Measurements from ENCODE around the gene CC2D1A. TPM values are rescaled to one million over a fixed set of nuclear protein-coding genes. Genes with fewer than 3 reads are reported as not detected.

Gene CC2D1A
- total RNA-seq, 4 donors from 2014 or later: 22.3 to 44.9 (median 33.7) TPM

GRCh38 chr19:13875824-13876223 lies 30.2 kb upstream of the CC2D1A start:
- intact Hi-C loops (cut with DNase I; ENCODE audit: low total_unique reads): no loop called here
- in situ Hi-C loops (cut with MboI; ENCODE audit: low sequenced_read_pairs in 4 of 4): loop anchor here (10.0 to 25.0 kb wide), 7 partner anchors 169 to 486 kb away; partner anchors contain the start of gene MISP3 (in 1 of the 4)
- Histone ChIP-seq H3K36me3 (no peaks in the 10 kb centered on the region), H3K9me3 (no peaks in the 10 kb centered on the region), H3K27ac (no peak overlapping the region), H3K4me3 (no peak overlapping the region), H3K27me3 (peaks cover 0 to 12% (median 11%) of the 10 kb centered on the region in 3 donors), H3K4me1 (peaks cover 9 to 12% of the 10 kb centered on the region in 2 donors)
- DNase-seq (no peak), ATAC-seq (no peak)
- no peak for TF ChIP-seq POLR2A (IDR thresholded peaks at IDR 0.05)
- no peak for TF ChIP-seq CTCF (IDR thresholded peaks at IDR 0.05 in 4 of 5, conservative IDR thresholded peaks at IDR 0.05 in 1 of 5)

GRCh38 chr19:13876834-13877233 lies 29.2 kb upstream of the CC2D1A start, which contains the start of gene NANOS3:
Gene NANOS3 (plus strand): TSS chr19:13877134. CDS start chr19:13877249, 115 bp downstream.
- no peaks in the 10 kb centered on the region for H3K36me3 ChIP-seq
- no peaks in the 10 kb centered on the region for H3K9me3 ChIP-seq
- peaks cover 13 to 17% of the 10 kb centered on the region in 2 donors for H3K4me1 ChIP-seq
- no peak for TF ChIP-seq CTCF (IDR thresholded peaks at IDR 0.05 in 4 of 5, conservative IDR thresholded peaks at IDR 0.05 in 1 of 5)
- no peak for TF ChIP-seq POLR2A (IDR thresholded peaks at IDR 0.05)
- no peak within 1 kb of the TSS for H3K4me3 ChIP-seq
- DNase-seq: no peak
- in situ Hi-C loops (cut with MboI; ENCODE audit: low sequenced_read_pairs in 4 of 4) (loop anchor here (10.0 to 25.0 kb wide), 7 partner anchors 168 to 485 kb away; partner anchors contain the start of gene MISP3 (in 1 of the 4)), intact Hi-C loops (cut with DNase I; ENCODE audit: low total_unique reads) (no loop called here)
- H3K27ac ChIP-seq: no peak within 1 kb of the TSS
- ATAC-seq: no peak
- peaks cover 0 to 12% (median 11%) of the 10 kb centered on the region in 3 donors for H3K27me3 ChIP-seq

DNA sequence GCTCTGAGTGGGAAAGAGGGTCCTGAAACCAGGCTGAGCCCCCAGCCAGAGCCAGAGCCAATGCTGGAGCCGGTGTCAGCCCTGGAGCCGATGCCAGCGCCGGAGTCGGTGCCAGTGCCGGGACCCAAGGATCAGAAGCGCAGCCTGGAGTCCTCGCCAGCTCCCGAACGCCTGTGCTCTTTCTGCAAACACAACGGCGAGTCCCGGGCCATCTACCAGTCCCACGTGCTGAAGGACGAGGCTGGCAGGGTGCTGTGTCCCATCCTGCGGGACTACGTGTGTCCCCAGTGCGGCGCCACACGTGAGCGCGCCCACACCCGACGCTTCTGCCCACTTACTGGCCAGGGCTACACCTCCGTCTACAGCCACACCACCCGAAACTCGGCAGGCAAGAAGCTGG lies 28.7 kb upstream of the CC2D1A start:
- DNase-seq (no peak), ATAC-seq (no peak)
- no peaks in the 10 kb centered on the region for H3K9me3 ChIP-seq
- no peaks in the 10 kb centered on the region for H3K36me3 ChIP-seq
- peaks cover 0 to 12% (median 11%) of the 10 kb centered on the region in 3 donors for H3K27me3 ChIP-seq
- H3K4me1 ChIP-seq: peaks cover 13 to 17% of the 10 kb centered on the region in 2 donors
- no peak overlapping the region for H3K27ac ChIP-seq
- TF ChIP-seq CTCF (IDR thresholded peaks at IDR 0.05 in 4 of 5, conservative IDR thresholded peaks at IDR 0.05 in 1 of 5) (no peak), POLR2A (IDR thresholded peaks at IDR 0.05) (no peak)
- intact Hi-C loops (cut with DNase I; ENCODE audit: low total_unique reads) (no loop called here), in situ Hi-C loops (cut with MboI; ENCODE audit: low sequenced_read_pairs in 4 of 4) (loop anchor here (10.0 to 25.0 kb wide), 7 partner anchors 167 to 485 kb away; partner anchors contain the start of gene MISP3 (in 1 of the 4))
- no peak overlapping the region for H3K4me3 ChIP-seq

DNA sequence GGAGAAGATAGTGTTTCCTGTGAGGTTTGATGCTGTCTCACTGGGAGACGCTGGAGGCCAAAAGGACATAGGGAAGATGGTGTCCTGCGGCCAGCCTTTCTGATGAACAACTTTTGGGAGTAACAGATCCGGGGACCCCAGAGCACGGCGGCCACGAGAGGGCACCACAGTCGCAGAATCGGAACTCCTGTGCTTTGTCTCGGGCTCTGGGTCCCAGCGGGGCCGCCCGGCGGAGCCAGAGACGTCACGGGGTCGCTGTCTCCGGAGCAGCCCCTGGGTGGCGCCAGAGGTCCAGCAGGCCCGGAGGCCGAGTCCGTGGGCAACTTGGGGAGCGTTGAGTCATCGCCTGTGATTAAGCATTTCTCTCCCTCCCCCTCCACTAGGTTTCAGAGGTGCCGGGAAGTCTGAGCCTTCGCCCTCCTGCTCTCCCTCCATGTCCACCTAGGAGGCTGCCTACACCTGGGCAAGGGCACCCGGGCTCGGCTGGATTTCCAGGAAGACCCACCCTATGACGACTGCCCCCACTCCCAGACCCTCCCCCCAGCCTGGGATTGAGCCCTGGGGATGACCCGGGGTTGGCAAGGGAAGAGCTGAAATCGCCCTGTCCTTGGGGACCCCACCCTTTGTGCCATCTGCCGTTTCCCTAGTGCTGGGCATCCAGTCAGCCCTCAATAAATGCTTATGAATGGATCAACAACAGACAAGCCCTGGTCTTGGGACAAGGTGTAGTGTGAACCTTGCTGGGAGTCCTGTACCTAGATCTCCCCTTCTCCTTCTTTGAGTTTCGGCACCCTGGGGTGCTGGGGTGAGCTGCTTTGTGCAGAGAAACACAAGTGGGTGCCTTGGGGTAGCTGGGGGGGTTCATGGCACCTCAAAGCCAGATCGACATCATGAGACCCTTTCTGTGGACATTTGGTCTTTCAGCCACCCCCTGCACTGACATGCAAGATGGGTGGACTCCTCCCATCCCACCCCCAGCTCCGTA lies 25.6 kb upstream of the CC2D1A start:
- no peaks in the 10 kb centered on the region for H3K27me3 ChIP-seq
- H3K9me3 ChIP-seq: no peaks in the 10 kb centered on the region
- TF ChIP-seq POLR2A (IDR thresholded peaks at IDR 0.05) (no peak), CTCF (IDR thresholded peaks at IDR 0.05 in 4 of 5, conservative IDR thresholded peaks at IDR 0.05 in 1 of 5) (peak; percentile 98 to 100 (median 99))
- peak; percentile 96 to 97 for ATAC-seq
- peak; percentile 94 to 98 for DNase-seq
- peak overlapping the region; percentile 77 to 92 (median 80) for H3K27ac ChIP-seq
- H3K4me1 ChIP-seq: peaks cover 13 to 17% of the 10 kb centered on the region in 2 donors
- H3K4me3 ChIP-seq: peak overlapping the region; percentile 33 to 49 (median 44)
- intact Hi-C loops (cut with DNase I; ENCODE audit: low total_unique reads): loop anchor here (1.0 to 5.0 kb wide), 7 partner anchors 26 to 468 kb away; partner anchors contain the start of genes ASF1B, BRME1, CC2D1A and DCAF15
- in situ Hi-C loops (cut with MboI; ENCODE audit: low sequenced_read_pairs in 4 of 4): loop anchor here (10.0 to 25.0 kb wide), 3 partner anchors 164 to 482 kb away; no protein-coding TSS in a partner anchor
- H3K36me3 ChIP-seq: no peaks in the 10 kb centered on the region
